Upper lobe of right lung (tissue), 1 donor: ENCODE data around the gene PTPN22. TPM values are rescaled to one million over a fixed set of nuclear protein-coding genes. Genes with fewer than 3 reads are reported as not detected.

Experiments used
- ATAC-seq: fragments of 200-7000 bp; cut with Tn5 transposase; one replicate; pipeline ENCODE4 v1.9.1; 2020; ENCODE audit warnings: mild to moderate bottlenecking, moderate library complexity
- DNase-seq: peaks from one replicate; pipeline ENCODE4 v3.0.0-alpha.2; 2020
- H3K27ac ChIP-seq: fragments of 200-600 bp; one replicate; pipeline ENCODE4 v1.8.0; 2022
- H3K27me3 ChIP-seq: fragments of 200-600 bp; one replicate; pipeline ENCODE4 v1.8.0; 2022; ENCODE audit warnings: mild to moderate bottlenecking
- H3K36me3 ChIP-seq: fragments of 200-600 bp; one replicate; pipeline ENCODE4 v1.8.0; 2022
- H3K4me1 ChIP-seq: fragments of 200-600 bp; one replicate; pipeline ENCODE4 v1.8.0; 2022
- H3K4me3 ChIP-seq: fragments of 200-600 bp; one replicate; pipeline ENCODE4 v1.8.0; 2022; ENCODE audit warnings: mild to moderate bottlenecking
- H3K9me3 ChIP-seq: fragments of 200-600 bp; one replicate; pipeline ENCODE4 v1.8.0; 2022
- CTCF ChIP-seq: fragments of 200-600 bp; IDR thresholded peaks from one replicate; pipeline ENCODE4 v1.8.0; 2022; ENCODE audit warnings: antibody characterized with exemption
- intact Hi-C: fragments of 100-400 bp; cut with DNase I; formaldehyde crosslinking; loops from one replicate; pipeline ENCODE4 v1.11.0; 2022
- total RNA-seq: library from RNA; stranded (reverse); fragmentation: NEBNext Ultra II Directional; extraction: Animal tissue kit (Norgen Biotek cat#: 25700); gene quantifications from one replicate; pipeline ENCODE4 v1.2.1, GENCODE V29; 2021
- donor health status: DM: no; HTN: yes; CAD: no; lungs with severe emphysema.

The PTPN22 gene
- total RNA-seq, 1 donor from 2014 or later: 12.2 TPM

- no peak for DNase-seq
- H3K27me3 ChIP-seq: no peaks in the 10 kb centered on the region
- ATAC-seq: peak; percentile 46
- TF ChIP-seq CTCF: no peak
- no peak overlapping the region for H3K4me3 ChIP-seq
- no peaks in the 10 kb centered on the region for H3K9me3 ChIP-seq
- intact Hi-C loops: no loop called here
- H3K4me1 ChIP-seq: peaks cover 22% of the 10 kb centered on the region
- no peaks in the 10 kb centered on the region for H3K36me3 ChIP-seq
- no peak overlapping the region for H3K27ac ChIP-seq
Measured at GRCh38 chr1:113874012-113874879, 2.7 kb upstream of the PTPN22 start.

DNA sequence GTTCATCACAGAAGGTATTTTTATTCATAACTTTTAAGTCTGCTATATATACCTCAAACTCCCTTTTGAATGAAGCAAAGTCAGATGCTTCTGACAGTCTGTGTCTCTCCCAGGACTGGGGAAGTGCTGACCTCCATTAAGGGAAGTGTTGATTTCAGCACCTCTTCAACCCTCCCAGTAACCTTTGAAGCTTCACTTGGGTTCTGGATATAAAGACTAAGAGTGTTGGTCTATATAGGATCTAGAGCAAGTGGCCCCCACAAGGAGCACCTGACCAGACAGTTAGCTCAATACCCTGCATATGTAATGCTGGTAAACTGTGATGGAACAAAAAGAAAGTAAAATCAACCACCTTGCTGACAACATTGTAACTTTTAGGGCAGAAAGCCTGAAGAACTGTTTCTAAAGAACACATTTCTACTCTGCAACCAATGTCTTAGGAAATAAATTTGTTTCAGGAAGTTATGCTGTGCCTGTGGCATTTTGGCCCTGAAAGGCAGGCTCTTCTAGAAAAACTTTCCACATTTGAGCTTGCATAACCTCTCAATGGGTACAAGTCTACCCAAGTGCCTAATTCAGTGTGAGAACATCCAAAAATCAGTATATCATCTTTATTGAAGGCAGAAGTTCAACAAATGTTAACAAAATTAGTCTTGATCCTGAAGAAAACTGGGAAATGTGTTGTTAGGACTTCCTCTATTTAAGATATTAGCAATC lies 865 bp upstream of the PTPN22 start:
- peak overlapping the region; percentile 75 for H3K27ac ChIP-seq
- peaks cover 22% of the 10 kb centered on the region for H3K4me1 ChIP-seq
- H3K27me3 ChIP-seq: no peaks in the 10 kb centered on the region
- H3K4me3 ChIP-seq: peak overlapping the region; percentile 40
- H3K9me3 ChIP-seq: no peaks in the 10 kb centered on the region
- intact Hi-C loops: no loop called here
- no peak for TF ChIP-seq CTCF
- DNase-seq (no peak), ATAC-seq (peak; percentile 67)
- no peaks in the 10 kb centered on the region for H3K36me3 ChIP-seq

DNA sequence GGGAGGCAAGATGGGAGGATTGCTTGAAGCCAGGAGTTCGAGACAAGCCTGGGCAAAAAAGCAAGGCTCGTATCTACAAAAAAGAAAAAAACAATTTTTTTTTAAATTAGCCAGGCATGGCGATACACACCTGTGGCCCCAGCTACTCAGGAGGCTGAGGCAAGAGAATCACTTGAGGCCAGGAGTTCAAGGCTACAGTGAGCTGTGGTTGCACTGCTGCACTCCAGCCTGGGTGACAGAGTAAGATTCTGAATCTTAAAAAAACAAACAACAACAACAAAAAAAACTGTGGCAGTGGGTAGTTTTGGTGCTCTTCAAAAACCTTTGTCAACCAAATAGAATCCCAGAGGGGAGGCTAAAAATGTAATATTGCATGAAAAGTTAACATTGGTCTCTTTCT lies 734 bp downstream of the PTPN22 start:
- peaks cover 22% of the 10 kb centered on the region for H3K4me1 ChIP-seq
- H3K4me3 ChIP-seq: peak overlapping the region; percentile 40
- H3K36me3 ChIP-seq: no peaks in the 10 kb centered on the region
- no peak for ATAC-seq
- no peaks in the 10 kb centered on the region for H3K9me3 ChIP-seq
- H3K27ac ChIP-seq: peak overlapping the region; percentile 75
- no peak for DNase-seq
- TF ChIP-seq CTCF: no peak
- H3K27me3 ChIP-seq: no peaks in the 10 kb centered on the region
- intact Hi-C loops: no loop called here

DNA sequence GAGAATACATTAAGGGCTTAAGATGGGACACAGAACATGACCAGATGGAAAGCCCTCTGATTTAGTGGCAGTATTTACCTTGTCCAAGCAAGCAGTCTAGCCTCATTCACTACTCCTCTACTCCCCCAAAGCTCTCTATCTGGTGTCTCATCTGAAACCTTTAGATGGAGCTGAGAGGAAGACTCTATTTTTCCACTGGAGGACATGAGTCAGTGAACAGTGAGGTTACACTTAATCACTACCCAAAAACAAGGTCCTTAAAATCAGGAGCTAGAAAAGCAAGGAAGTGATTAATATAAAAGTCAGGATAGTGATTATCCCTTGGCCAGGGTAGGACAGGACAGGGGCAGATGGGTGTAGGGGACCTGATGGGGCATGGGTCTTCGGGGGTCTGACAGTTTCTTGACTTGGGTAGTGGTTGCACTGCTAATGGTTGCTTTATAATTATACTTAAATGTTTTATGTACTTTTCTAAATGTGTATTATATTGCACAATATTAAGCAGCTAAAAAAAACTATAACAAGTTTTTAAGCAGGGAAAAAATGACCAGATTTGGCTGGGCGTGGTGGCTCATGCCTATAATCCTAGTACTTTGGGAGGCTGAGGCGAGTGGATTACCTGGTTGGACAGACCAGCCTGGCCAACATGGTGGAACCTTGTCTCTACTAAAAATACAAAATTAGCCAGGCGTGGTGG lies 3.0 kb downstream of the PTPN22 start:
- no peak overlapping the region for H3K4me3 ChIP-seq
- no peak for TF ChIP-seq CTCF
- ATAC-seq: no peak
- no peaks in the 10 kb centered on the region for H3K27me3 ChIP-seq
- no peaks in the 10 kb centered on the region for H3K36me3 ChIP-seq
- intact Hi-C loops: no loop called here
- no peak overlapping the region for H3K27ac ChIP-seq
- no peaks in the 10 kb centered on the region for H3K9me3 ChIP-seq
- DNase-seq: no peak
- peaks cover 15% of the 10 kb centered on the region for H3K4me1 ChIP-seq

DNA sequence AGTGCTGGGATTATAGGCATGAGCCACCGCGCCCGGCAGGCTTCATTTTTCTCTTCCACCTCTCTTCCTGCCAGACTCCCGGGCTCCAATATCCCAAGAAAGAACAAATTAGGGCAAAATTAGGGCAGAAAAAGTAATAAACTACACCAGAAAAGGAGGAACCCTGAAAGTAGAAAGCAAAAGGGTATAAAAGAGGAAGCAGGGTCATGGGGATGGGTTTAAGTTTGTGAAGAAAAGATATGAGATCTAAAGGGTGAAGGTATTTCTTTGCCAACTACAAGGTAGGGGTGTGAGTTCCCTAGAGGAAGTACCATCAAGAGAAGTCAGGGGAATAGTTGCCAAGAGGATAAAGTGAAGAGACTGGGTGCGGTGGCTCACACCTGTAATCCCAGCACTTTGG lies 9.9 kb downstream of the PTPN22 start:
- Histone ChIP-seq H3K4me1 (peaks cover 18% of the 10 kb centered on the region), H3K36me3 (no peaks in the 10 kb centered on the region), H3K27ac (no peak overlapping the region), H3K9me3 (no peaks in the 10 kb centered on the region), H3K4me3 (no peak overlapping the region), H3K27me3 (no peaks in the 10 kb centered on the region)
- DNase-seq (no peak), ATAC-seq (no peak)
- no peak for TF ChIP-seq CTCF
- intact Hi-C loops: no loop called here
